G401.6 (cell line): Measurements from ENCODE around the gene GGCT.

ENCODE experiments used
- FAIRE-seq: peaks from 2 replicates; lab custom pipeline; 2012; peaks lifted over from hg19 to GRCh38; lab: Jason Lieb, UNC

GGCT gene

DNA sequence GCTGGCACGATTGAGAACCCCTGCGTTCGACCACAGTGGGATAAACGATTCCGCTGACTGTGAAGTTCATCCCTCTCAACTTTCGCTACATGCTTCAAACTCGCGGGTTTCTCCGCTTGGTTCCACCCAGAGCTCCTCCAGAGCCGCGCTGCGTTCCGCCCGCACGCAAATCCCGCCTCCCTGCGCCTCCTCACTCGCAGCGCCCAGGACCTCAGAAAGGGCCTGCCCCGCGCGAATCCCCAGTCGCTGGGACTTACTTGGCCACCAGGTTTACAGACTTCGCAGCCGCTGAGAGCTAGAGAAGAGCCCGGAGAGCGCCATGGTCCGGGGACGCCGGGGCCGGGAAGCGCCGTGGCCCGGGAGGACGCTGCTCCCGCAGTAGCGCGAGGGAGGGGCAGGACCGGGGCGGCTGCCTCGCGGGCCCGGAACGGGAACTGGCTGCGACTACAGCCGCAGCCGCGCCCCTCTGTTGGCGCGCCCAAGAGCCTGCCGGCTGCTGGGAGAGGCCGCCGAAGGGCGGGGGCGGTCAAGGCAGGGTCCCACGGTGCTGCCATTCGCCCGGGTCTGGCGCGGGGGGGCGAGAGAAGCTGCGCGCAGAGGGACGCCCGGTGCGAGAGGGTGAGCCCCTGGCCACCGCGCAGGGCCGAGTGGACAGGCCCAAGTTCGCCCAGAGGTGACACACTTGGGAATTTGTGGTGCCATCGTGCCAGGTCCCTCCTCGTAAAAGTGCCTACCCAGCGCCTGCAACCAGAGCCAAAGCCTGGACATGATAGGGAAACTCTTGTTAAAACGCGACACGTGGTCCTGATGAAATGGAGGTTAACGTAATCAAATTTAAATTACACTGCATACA, 26.1 kb downstream of the GGCT start, which contains the start of gene NOD1:
NOD1 (minus strand) TSS at position 436 of the 853 bp plus-strand sequence. CDS start 21,863 bp downstream, outside the sequence.
- FAIRE-seq, result no peak

DNA sequence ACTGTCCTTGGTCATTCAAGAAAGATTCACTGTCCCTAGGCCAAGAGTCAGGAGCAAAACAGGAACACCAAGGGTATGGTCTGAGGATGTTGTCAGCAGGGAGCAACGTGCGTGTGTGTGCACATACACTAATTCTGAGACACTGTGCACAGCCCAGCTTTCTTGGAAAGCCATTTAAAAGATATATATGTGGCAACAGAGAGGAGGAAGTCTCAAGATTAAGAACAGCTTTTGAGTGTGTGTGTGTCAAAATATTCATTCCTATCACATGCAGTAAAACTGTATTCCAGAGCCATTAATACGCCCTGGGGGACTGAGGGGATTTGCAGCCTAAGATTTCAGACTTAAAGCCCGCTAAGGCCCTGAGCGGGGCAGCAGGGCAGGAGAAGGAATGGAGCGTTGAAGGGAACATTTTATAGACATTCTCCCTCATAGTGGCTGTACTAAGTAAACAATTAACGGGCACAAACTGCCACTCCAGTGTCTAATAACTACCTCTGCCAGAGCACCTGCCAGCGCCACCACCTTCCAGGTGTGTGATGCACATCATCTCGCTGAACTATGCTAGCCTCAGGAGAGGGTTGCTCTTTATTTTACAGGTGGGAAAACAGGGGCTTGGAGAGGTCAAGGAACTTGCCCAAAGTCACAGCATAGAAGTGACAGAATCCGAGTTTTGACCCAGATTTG, 28.0 kb downstream of the GGCT start:
- FAIRE-seq, result no peak

DNA sequence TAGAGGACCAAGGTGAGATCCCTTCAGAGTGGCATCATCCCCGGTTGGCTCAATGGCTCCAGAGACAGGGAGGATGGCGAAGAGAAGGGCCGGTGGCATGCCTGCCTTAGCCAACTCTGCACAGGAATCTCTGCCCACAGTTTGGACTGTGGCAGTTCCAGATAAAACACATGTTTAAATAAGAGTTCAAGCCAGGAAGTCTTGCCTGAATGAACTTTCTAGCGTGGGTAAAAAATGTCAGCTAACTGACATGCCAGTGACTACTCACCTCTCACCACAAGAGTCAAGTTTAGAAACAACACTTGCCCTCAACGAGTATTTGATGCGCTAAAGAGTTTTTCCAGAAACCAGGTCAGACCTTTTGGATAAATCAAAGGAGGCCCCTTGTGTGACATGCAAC, 29.0 kb downstream of the GGCT start:
- no peak for FAIRE-seq

DNA sequence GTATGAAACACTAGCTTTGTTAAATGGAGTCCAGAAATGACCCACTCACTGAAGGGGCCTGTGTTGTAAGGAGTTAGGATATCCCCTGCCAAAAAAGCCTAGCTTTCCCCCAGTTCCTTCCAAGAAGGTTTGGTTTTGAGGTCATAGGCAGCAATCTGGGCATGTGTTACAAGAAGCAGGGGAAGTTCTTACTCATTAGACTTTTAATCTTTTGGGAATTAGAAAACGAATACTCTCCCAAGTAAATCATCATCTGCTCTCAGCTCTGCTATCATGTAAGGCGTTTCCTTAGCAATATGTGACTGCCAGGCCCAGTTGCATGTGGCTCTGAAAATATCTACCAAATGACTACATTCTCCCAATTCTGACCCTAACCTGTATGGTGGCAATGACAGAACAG, 29.7 kb downstream of the GGCT start:
- FAIRE-seq, result no peak

DNA sequence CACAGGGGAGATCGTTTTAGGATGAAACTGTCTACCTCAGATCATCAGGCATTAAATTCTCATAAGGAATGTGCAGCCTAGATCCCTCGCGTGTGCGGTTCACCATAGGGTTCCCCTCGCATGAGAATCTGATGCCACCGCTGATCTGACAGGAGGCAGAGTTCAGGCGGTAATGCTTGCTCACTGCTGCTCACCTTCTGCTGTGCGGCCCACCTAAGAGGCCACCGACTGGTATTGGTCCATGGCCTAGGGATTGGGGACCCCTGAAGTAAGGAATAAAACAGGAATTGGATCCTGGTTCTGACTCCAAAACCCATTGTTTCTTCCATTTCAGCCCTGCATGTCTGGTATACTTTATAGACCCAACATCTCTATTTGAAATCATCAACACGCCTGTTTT, 30.1 kb downstream of the GGCT start:
- no peak for FAIRE-seq

DNA sequence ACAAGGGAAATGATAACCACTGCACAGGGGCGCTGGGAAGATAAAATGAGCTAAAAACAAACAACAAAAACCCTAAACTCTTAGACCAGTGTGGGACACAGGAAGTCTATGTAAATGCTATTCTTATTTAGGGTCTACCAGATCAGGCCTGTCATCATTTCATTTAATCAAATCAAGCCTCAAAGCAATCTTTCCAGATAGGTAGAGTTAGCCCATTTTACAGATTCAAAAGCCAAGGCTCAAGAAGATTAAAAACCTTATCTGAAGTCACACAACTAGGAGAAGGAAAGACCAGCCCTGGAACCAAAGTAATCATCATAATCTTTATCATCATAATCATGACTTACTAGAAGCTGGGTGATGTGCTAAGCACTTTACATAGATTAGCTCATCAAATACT, 30.7 kb downstream of the GGCT start:
- FAIRE-seq, result no peak

DNA sequence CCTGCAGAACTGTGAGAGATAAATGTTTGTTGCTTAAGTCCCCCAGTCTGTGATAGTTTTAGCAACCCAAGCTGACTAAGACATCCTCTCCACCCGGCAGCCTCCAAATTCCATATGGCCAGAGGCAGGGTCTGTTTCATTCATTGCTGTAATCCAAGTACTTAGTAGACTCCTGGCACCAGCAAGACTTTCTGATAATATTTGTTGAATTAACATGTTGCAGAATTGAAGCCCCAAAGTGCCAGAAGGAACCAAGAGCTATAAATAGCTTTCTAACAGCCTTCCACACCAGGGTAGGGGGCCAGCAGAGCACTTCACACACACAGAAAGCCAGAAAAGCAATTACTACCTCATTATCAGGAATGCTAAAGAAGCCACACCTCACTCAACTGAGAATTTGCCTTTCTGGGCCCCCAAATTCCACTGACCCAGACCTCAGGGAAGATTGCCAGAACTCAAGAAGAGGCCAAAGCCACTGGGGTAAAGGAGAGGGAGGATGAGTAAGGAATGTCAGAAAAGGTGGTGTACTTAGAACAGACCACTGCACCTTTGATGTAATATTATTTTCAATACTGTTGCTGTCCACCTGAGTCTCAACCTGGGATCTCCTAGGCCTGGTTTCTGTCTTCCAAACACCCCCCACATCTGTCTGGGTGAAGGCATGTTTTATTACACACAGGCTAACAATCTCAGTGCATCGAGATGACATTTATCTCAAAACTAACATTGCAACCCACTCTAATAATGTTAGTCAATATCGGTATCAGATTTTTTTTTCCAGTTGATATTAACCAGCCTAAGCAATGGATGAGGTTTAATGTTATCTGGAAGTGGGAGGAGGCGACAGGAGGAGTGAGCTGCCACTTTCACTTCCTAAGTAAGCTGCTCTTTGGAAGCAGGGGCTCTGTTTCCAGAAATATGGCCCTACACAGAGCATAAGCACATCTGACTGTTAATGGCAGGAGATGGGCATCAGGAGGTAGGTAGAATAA, 31.5 kb downstream of the GGCT start:
- no peak for FAIRE-seq

DNA sequence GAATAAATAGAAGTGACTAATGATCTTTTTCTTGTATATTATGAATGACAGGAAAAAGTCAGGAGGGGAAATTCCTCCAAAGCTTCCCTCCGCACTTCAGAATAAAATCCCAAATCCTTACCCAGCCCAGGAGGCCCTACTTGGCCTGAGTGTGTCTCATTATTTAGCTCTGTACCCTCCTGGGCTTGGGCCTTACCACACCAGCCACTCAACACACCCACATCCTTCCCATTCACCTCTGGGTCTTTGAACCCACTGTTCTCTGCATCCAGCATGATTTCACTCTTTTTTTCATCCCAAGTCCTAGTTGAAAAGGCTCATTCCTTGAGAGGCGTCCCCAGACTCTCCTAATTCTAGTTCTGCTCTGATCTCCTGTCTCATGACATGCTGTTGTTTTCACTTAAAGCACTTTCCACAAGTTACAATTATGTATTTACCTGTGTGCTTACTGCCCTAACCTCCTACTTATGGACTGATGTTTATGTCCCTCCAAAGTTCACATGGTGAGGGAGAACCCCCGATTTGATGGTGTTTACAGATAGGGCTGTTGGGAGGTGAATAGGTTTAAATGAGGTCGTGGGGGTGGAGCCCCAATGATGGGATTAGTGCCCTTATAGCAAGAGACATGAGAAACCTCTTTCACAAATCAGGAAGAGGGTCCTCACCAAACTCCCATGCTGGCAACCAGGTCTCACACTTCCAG, 32.4 kb downstream of the GGCT start:
- FAIRE-seq, result no peak

DNA sequence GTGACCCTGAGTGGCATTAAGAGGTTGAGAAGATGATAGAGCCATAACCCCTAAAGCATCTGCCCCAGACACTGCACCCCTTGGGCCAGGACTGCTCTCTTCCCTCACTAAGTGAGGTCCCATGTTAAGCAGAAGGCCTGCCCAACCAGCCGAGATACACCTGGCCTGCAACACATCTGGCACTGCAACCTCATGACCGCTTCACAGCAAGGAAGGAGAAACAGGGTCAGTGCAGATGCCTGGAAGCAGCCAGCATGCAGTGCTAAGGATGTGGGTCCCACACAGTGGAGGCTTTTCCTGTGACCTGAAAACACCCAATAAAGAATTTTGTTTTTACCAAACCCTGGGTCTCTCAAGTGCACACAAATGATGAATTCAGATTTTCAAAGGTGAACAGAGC, 33.4 kb downstream of the GGCT start:
- no peak for FAIRE-seq

DNA sequence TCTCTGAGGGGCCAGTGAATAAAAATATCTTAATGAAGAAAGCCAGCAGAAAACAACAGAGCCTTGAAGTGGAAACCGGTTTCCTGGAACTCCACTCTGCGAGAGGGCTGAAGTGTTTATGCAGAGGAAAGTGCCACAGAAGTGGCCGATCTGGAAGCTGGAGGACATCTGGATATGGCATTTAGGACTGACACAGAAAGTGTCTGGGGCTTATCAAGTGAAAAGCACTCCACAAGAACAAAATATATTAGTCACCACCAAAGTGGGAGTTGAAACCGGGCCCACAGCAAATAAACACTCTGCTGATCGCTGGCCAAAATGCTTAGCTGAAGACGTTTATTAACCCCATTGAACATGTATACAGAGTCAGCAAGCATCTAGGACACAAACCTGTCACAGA, 33.9 kb downstream of the GGCT start:
- no peak for FAIRE-seq

DNA sequence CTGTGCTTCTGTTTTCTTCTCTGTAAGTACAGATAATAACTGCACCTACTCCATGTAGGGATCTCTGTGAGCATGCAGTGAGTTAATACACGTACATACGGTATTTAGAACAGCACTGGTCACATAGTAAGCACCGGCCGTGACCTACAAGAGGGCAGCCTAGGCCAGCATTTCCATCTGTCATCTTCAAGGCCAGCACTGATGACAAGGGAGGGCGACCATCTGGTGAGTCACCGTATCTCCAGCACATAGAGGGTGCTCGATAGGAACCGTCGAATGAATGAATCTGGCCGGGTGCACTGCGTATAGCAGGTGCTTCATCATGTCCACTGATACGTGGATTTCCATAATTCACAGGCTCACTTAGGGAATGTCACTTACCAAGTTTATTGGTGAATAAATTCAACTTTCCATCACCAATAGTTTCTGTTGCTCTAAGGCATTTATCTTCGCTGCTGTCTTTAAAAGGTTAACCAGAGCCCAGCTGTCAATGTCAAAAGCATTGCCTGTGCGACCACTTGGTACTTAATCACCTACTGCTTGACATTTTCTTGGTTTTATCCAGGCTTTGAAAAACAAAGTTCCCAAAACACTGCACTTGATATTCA, 34.4 kb downstream of the GGCT start:
- FAIRE-seq, result no peak

DNA sequence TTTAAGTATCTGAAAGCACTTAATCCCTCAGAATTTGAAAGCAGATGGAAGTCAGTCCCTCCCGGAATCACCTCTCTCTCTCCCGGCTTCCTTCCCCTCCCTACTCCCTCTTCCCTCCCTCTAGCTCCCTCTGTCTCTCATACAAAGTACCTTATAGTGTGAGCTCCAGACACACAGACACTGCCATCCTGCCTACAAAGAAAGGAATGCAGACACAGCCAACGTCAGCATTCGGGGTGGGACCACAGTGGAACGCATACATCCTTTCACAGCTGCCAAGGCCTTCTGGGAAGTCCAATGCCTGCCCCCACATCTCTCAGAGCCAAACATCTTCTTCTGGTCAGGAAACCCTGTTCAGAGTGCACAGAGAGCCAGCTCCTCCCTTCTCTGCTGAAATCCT, 35.3 kb downstream of the GGCT start:
- no peak for FAIRE-seq

DNA sequence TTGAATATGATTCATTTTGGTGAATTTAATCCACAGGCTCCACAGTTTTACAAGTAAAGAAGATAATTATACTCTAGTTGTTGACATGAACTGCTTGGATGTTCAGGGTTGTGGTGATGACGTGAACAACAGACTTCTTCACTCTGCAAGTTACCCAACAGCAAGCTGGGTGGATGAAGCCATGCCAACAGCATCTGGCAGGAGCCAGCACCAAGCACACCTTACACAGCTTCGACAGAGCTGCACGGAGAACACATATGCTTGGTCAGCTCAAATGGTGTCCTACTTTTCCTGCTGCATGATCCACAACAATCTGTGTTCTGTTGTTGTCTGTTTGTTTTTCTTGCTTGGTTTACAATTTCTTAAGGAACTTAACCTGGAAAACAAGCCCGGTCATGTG, 35.8 kb downstream of the GGCT start:
- no peak for FAIRE-seq

DNA sequence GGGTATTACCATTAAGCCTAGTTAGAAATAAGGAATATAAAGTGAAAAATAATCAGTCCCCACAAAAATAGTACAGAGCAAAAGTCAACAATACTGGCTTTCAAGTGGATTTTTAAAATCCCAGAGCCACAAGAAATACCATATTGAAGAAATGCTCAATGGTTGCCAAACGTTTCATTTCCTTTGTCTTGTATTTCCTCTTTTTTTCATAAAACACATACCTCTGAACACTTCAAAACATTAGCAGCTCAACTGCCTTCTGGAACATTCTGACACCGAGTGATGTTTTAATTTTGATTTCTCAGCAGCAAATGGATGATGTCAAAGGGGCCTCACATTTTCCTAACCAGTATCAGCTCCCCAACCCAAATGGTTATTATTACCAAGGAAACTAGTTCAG, 36.6 kb downstream of the GGCT start:
- FAIRE-seq, result no peak

DNA sequence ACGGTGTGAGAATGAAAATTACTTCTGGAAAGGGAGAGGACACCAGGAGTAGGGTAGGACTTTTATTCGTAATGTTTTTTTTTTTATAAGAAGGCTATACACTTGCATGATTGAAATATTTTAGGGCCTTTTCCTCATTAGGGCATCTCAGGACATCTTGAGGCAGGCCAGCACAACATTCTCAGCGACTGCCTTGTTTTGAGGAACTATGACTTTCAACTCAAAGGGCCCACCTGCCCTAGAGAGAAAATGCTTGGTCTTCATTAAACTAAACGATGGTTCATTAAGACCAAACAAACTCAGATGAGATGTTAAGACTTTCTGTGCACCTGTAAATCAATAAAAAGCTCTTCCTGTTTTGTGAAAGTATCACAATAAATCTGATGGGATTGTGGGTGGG, 37.4 kb downstream of the GGCT start:
- FAIRE-seq, result no peak

DNA sequence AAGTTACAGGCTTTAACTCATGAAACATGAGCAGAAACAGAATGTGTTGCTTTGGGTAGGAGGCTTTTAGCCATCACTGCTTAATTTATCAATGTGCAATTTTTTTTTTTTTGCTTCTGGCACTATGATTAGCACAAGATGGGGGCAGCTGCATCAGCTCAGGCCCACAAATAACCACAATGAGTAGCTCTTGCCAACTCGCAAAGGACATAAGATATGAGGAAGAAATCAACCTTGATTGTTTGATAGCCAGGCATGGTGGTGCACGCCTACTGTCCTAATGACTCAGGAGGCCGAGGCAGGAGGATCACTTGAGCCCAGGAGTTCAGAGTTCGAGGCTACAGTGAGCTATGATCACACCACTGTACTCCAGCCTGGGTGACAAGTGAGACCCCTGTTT, 38.4 kb downstream of the GGCT start:
- FAIRE-seq, result no peak

DNA sequence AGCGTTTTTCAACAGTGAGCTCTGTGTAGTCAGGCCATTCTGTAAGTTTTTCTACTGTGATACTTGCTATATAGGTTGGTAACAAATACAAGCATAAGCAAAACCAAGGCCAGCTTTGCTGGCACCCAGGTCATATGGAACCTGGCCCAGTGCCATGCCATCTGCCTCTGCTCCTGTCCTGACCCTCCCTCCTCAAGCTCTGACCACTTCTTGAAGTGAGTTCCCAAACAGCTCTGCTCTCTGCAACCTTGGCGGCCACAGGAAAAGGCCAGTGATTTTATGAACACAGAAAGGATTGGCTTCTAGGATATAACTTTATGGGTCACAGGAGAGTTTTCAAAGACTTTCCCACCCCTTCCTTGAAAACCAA, 38.8 kb downstream of the GGCT start:
- no peak for FAIRE-seq

DNA sequence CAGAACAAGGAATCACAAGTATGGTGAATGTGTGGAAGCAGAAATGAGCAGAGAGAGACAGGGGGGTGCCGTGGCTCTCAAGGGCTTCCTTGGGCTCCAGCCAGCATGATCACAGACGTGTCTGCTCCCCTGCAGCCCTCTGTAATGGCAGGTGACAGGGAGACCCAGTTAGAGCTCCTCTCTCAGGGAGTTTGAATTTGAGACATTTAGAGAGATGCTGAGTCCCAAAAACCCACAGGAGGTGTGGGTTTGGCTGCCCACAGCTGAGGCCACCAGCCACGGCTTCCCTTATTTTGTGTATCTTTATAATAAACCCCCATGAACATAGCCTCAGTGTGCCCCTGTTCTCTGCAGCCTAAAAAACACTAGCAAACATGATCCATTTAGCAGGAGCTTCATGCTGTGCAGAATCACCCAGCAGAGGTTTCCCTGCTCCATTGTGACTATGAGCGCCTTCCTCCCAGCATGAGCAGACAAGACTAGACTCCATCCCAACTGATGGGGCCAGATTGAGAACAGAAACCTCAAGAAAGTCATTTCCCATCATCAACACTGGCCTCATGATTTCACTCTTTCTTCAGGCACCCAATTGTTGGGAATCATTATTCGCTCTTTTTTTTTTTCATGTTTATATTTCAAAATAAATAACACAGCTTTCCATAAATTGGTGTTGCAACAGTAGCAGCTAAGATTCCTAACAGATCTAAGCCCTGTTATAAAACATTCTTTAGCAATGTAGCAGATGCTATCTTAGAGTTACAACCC, 39.4 kb downstream of the GGCT start:
- no peak for FAIRE-seq

DNA sequence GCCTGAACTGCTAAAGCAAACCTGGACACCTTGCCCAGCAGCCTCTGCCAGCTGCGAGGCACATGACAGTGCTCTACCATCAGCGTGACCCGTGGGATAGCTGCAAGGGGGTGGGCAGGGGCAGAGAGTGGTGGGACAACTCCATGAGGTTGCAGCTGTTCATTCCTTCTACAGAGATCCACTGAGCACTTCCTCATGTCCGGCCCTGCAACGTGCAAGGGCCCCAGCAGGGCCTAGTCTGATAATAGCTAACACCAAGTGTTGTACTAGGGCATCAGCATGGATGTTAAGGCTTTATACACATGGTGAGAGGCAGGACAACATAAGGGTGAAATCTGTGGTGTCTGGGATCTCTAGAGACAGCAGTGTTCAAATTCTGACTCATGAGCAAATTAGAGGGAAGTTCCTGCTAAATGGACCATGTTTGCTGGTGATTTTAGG, 40.4 kb downstream of the GGCT start:
- FAIRE-seq, result no peak

DNA sequence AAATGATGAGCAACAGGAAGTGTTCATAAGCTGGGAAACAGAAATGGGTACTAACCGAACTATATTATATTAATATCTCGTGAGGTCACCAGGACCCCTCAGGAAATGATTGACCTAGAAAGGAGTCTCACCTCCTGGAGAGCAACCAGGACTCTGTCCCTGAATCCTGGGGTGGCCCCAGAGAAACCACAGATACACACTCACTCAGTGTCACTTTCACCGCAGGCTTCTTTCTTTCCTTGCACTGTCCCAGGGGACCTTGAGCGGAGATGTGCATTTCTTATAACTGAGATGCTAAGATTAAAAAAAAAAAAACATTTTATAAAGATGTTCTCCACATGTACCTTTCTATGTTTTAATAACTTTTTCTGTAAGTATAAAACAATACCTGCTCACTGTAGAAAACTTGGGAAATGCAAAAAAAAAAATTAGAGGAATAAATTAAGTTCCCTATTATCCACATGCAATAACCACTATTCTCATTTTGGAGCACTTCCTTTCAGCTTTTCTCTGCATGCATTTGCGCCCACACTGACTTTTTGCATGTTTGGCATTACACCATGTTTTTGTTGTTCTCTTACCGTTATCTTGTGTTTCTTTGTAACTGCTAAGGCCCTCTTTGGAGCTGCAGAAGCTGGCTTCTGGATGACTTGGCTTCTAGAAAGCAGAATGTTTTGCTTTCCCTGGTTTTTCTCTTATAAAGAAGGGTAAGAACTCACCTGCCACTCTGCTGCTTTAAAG, 41.1 kb downstream of the GGCT start:
- FAIRE-seq, result no peak
